Breast epithelium (tissue), 3 donors: ENCODE results near the gene MYL12A.

Source experiments
- POLR2A ChIP-seq: fragments of 450-650 bp; IDR thresholded peaks from one replicate; pipeline ENCODE4 v1.6.1; 2016; ENCODE audit warnings: antibody characterized with exemption, mild to moderate bottlenecking, moderate library complexity
- POLR2AphosphoS5 ChIP-seq, 3 donors: sonication (generic); formaldehyde crosslinking; IDR thresholded peaks; one replicate each; pipeline ENCODE4 v1.6.1; 2017; ENCODE audit warnings: antibody characterized with exemption in 3 of 3
- TF ChIP-seq, protein P1 (sequence below), 3 donors: fragments of 450-650 bp; IDR thresholded peaks; one replicate each; pipeline ENCODE4 v1.5.1; 2016 to 2017; ENCODE audit warnings: antibody characterized with exemption in 3 of 3, mild to moderate bottlenecking in 3 of 3, moderate library complexity in 3 of 3

DNA sequence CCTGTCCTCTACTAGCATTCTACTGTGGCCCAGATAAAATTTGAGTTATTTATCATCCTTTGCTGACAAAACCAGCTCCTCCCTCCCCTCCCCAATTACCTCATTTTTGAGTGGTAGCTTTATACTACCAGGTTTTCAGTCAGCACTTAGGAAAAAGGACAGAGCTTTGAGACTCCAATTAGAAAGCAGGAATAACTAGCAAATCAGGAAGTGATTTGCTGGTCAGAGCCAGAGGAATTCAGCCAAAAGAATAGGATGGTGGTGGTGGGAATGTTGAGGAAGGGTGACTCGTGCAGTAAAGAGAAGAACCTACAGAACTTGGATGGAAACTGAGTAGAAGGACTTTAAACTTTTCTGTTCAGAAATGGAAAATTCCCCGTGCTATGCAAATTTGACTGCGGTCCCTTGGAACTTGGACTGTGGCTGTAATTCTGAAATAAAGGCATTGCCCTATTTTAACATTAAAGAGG is 18.0 kb downstream of the MYL12A start:
- TF ChIP-seq, protein P1, sequence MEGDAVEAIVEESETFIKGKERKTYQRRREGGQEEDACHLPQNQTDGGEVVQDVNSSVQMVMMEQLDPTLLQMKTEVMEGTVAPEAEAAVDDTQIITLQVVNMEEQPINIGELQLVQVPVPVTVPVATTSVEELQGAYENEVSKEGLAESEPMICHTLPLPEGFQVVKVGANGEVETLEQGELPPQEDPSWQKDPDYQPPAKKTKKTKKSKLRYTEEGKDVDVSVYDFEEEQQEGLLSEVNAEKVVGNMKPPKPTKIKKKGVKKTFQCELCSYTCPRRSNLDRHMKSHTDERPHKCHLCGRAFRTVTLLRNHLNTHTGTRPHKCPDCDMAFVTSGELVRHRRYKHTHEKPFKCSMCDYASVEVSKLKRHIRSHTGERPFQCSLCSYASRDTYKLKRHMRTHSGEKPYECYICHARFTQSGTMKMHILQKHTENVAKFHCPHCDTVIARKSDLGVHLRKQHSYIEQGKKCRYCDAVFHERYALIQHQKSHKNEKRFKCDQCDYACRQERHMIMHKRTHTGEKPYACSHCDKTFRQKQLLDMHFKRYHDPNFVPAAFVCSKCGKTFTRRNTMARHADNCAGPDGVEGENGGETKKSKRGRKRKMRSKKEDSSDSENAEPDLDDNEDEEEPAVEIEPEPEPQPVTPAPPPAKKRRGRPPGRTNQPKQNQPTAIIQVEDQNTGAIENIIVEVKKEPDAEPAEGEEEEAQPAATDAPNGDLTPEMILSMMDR (IDR thresholded peaks at IDR 0.05): no peak
- no peak for TF ChIP-seq POLR2A
- no peak for TF ChIP-seq POLR2AphosphoS5 (IDR thresholded peaks at IDR 0.05)
